Renal cortex interstitium (tissue), 11 donors: ENCODE measurements around the gene MTRF1L. TPM values are rescaled to one million over a fixed set of nuclear protein-coding genes. Genes with fewer than 3 reads are reported as not detected.
A peak's percentile ranks its signal among the peaks of the same experiment; 100 is the strongest.
"Not testable (repeated sequence)": the region's sequence is repeated elsewhere in the genome, so short reads cannot be mapped to it uniquely, and the experiment has no call there.

ENCODE experiments used
- DNase-seq, 11 donors: peaks; one replicate each; pipeline ENCODE4 v3.0.0-alpha.2; 2013; ENCODE audit warnings: low read depth in 9 of 11, low spot score in 4 of 11; ENCODE audit errors: extremely low read depth in 1 of 11
- polyA plus RNA-seq, 3 donors: library from polyadenylated mRNA; unstranded; fragments of 120-200 nt; gene quantifications; one replicate each; pipeline ENCODE4 v1.2.1, GENCODE V29; 2013; ENCODE audit not compliant: insufficient read length in 3 of 3

Gene MTRF1L
- polyA plus RNA-seq, 3 donors: 18.2 to 32.0 (median 25.3) TPM

- no peak for DNase-seq
These were observed 15.8 kb upstream of the MTRF1L start for GRCh38 chr6:153018355-153018754.

- no peak for DNase-seq
These were observed 14.3 kb upstream of the MTRF1L start for GRCh38 chr6:153016846-153017245.

- no peak for DNase-seq
These were observed 12.7 kb upstream of the MTRF1L start for GRCh38 chr6:153015094-153015640.

GRCh38 chr6:153013438-153013837 lies 10.9 kb upstream of the MTRF1L start:
- DNase-seq: peak in 1 of 11 donors; percentile 19

- DNase-seq: no peak
These were observed 10.3 kb upstream of the MTRF1L start for GRCh38 chr6:153012856-153013255.

GRCh38 chr6:153003366-153003690 lies 819 bp upstream of the MTRF1L start:
- no peak for DNase-seq

GRCh38 chr6:153001767-153002612 lies 519 bp downstream of the MTRF1L start:
- DNase-seq: no peak

GRCh38 chr6:153000790-153001189 lies 1.7 kb downstream of the MTRF1L start:
- not testable (repeated sequence) for DNase-seq

- no peak for DNase-seq
These were observed 2.3 kb downstream of the MTRF1L start for GRCh38 chr6:153000243-153000642.

- not testable (repeated sequence) for DNase-seq
These were observed 3.0 kb downstream of the MTRF1L start for GRCh38 chr6:152999538-152999937.

GRCh38 chr6:152993847-152994246 lies 8.7 kb downstream of the MTRF1L start:
- DNase-seq: no peak

- DNase-seq: no peak
These were observed 9.1 kb downstream of the MTRF1L start for GRCh38 chr6:152993431-152993830.

GRCh38 chr6:152986978-152987377 lies 15.5 kb downstream of the MTRF1L start:
- DNase-seq: no peak

GRCh38 chr6:152985300-152985699 lies 17.2 kb downstream of the MTRF1L start:
- DNase-seq: not testable (repeated sequence)

- no peak for DNase-seq
These were observed 18.0 kb downstream of the MTRF1L start for GRCh38 chr6:152984513-152984872.

GRCh38 chr6:152983637-152984512 lies 18.6 kb downstream of the MTRF1L start:
- peak in 5 of 11 donors; percentile 26 to 96 (median 92) for DNase-seq

- DNase-seq: peak; percentile 84 to 96 (median 95)
These were observed 19.4 kb downstream of the MTRF1L start, which contains the start of gene FBXO5 for GRCh38 chr6:152982904-152983636. FBXO5 (minus strand) TSS chr6:152983041; CDS start chr6:152982959, 82 bp downstream.

- no peak for DNase-seq
These were observed 20.3 kb downstream of the MTRF1L start for GRCh38 chr6:152981989-152982903.
